GM18498 (cell line): ENCODE results near the gene CLDN11.

Source experiments
- ATAC-seq: cut with Tn5 transposase; IDR thresholded peaks from one replicate; pipeline ENCODE4 v1.9.1; 2021; ENCODE audit warnings: mild to moderate bottlenecking, moderate library complexity; ENCODE audit not compliant: unreplicated experiment

CLDN11 gene

GRCh38 chr3:170426240-170426797 lies 7.7 kb downstream of the CLDN11 start:
- ATAC-seq, result no peak

GRCh38 chr3:170428095-170428494 lies 9.4 kb downstream of the CLDN11 start:
- no peak for ATAC-seq

GRCh38 chr3:170429050-170429449 lies 10.4 kb downstream of the CLDN11 start:
- no peak for ATAC-seq

- no peak for ATAC-seq
Measured at GRCh38 chr3:170431054-170431453, 12.4 kb downstream of the CLDN11 start.

- ATAC-seq, result no peak
Measured at GRCh38 chr3:170432416-170432815, 13.7 kb downstream of the CLDN11 start.

GRCh38 chr3:170436697-170437096 lies 18.0 kb downstream of the CLDN11 start:
- ATAC-seq, result no peak

- ATAC-seq, result no peak
Measured at GRCh38 chr3:170437176-170437575, 18.5 kb downstream of the CLDN11 start.

GRCh38 chr3:170437696-170438407 lies 19.2 kb downstream of the CLDN11 start:
- no peak for ATAC-seq

GRCh38 chr3:170438836-170439235 lies 20.2 kb downstream of the CLDN11 start:
- no peak for ATAC-seq

- no peak for ATAC-seq
Measured at GRCh38 chr3:170440344-170440743, 21.7 kb downstream of the CLDN11 start.

GRCh38 chr3:170441412-170441811 lies 22.7 kb downstream of the CLDN11 start:
- ATAC-seq, result no peak

- ATAC-seq, result no peak
Measured at GRCh38 chr3:170442947-170443346, 24.3 kb downstream of the CLDN11 start.

GRCh38 chr3:170443457-170443856 lies 24.8 kb downstream of the CLDN11 start:
- ATAC-seq, result no peak

- no peak for ATAC-seq
Measured at GRCh38 chr3:170448584-170448983, 29.9 kb downstream of the CLDN11 start.

GRCh38 chr3:170450039-170450438 lies 31.4 kb downstream of the CLDN11 start:
- ATAC-seq, result no peak

GRCh38 chr3:170454509-170454908 lies 35.8 kb downstream of the CLDN11 start:
- ATAC-seq, result no peak

- no peak for ATAC-seq
Measured at GRCh38 chr3:170458285-170458684, 39.6 kb downstream of the CLDN11 start.

- no peak for ATAC-seq
Measured at GRCh38 chr3:170463011-170463410, 44.3 kb downstream of the CLDN11 start.

GRCh38 chr3:170465955-170466354 lies 47.3 kb downstream of the CLDN11 start:
- ATAC-seq, result no peak

- ATAC-seq, result no peak
Measured at GRCh38 chr3:170467007-170467406, 48.3 kb downstream of the CLDN11 start.

GRCh38 chr3:170467571-170468147 lies 49.0 kb downstream of the CLDN11 start:
- ATAC-seq, result no peak
